WTC11 (cell line): ENCODE results near the gene IFT122. TPM values are rescaled to one million over a fixed set of nuclear protein-coding genes. Genes with fewer than 3 reads are reported as not detected.
A peak's percentile ranks its signal among the peaks of the same experiment; 100 is the strongest.

Experiments used
- AFF4 ChIP-seq: sonication (generic); formaldehyde crosslinking; IDR thresholded peaks from 2 replicates; pipeline ENCODE4 v1.8.1; 2023; ENCODE audit warnings: mild to moderate bottlenecking, missing genetic modification reagents, borderline replicate concordance
- ATF1 ChIP-seq: sonication (generic); formaldehyde crosslinking; IDR thresholded peaks from 2 replicates; pipeline ENCODE4 v1.8.1; 2023; ENCODE audit warnings: mild to moderate bottlenecking, moderate library complexity, missing genetic modification reagents
- CREB1 ChIP-seq: sonication (generic); formaldehyde crosslinking; IDR thresholded peaks from 2 replicates; pipeline ENCODE4 v1.8.0; 2023; ENCODE audit warnings: mild to moderate bottlenecking, missing genetic modification reagents
- FOXK1 ChIP-seq: sonication (generic); formaldehyde crosslinking; IDR thresholded peaks from 2 replicates; pipeline ENCODE4 v1.8.0; 2022; ENCODE audit warnings: mild to moderate bottlenecking, moderate library complexity, missing genetic modification reagents
- FOXP1 ChIP-seq: sonication (generic); formaldehyde crosslinking; IDR thresholded peaks from 2 replicates; pipeline ENCODE4 v1.8.0; 2022; ENCODE audit warnings: missing genetic modification reagents, mild to moderate bottlenecking, moderate library complexity, borderline replicate concordance
- IRF2 ChIP-seq: sonication (generic); formaldehyde crosslinking; IDR thresholded peaks from 2 replicates; pipeline ENCODE4 v1.8.0; 2022; ENCODE audit warnings: low read depth, missing genetic modification reagents, borderline replicate concordance
- NFE2L1 ChIP-seq: sonication (generic); formaldehyde crosslinking; IDR thresholded peaks from 2 replicates; pipeline ENCODE4 v1.8.1; 2023; ENCODE audit warnings: missing genetic modification reagents
- NFYB ChIP-seq: sonication (generic); formaldehyde crosslinking; conservative IDR thresholded peaks from 2 replicates; pipeline ENCODE4 v1.8.0; 2022; ENCODE audit warnings: low read depth, missing genetic modification reagents
- NR2C2 ChIP-seq: sonication (generic); formaldehyde crosslinking; IDR thresholded peaks from 2 replicates; pipeline ENCODE4 v1.8.0; 2022; ENCODE audit warnings: mild to moderate bottlenecking, missing genetic modification reagents
- PREB ChIP-seq: sonication (generic); formaldehyde crosslinking; IDR thresholded peaks from 2 replicates; pipeline ENCODE4 v1.8.1; 2022; ENCODE audit warnings: mild to moderate bottlenecking, missing genetic modification reagents, moderate library complexity, borderline replicate concordance
- TEAD1 ChIP-seq: sonication (generic); formaldehyde crosslinking; IDR thresholded peaks from 2 replicates; pipeline ENCODE4 v1.8.0; 2022; ENCODE audit warnings: mild to moderate bottlenecking, missing genetic modification reagents
- TEAD4 ChIP-seq: sonication (generic); formaldehyde crosslinking; IDR thresholded peaks from 2 replicates; pipeline ENCODE4 v1.8.0; 2022; ENCODE audit warnings: mild to moderate bottlenecking, missing genetic modification reagents
- TP53 ChIP-seq: sonication (generic); formaldehyde crosslinking; IDR thresholded peaks from 2 replicates; pipeline ENCODE4 v1.8.1; 2023; ENCODE audit warnings: mild to moderate bottlenecking, missing genetic modification reagents
- ZNF138 ChIP-seq: sonication (generic); formaldehyde crosslinking; conservative IDR thresholded peaks from 2 replicates; pipeline ENCODE4 v1.8.1; 2022; ENCODE audit warnings: mild to moderate bottlenecking, moderate library complexity, missing genetic modification reagents
- ZNF263 ChIP-seq: sonication (generic); formaldehyde crosslinking; IDR thresholded peaks from 2 replicates; pipeline ENCODE4 v1.8.1; 2022; ENCODE audit warnings: low read depth, mild to moderate bottlenecking, moderate library complexity, missing genetic modification reagents
- ZNF416 ChIP-seq: fragments of 250-450 bp; sonication (Bioruptor Pico); IDR thresholded peaks from 2 replicates; pipeline ENCODE4 v1.9.0; 2021; ENCODE audit warnings: mild to moderate bottlenecking, inconsistent platforms
- ZNF423 ChIP-seq: fragments of 250-450 bp; sonication (Bioruptor Pico); IDR thresholded peaks from 2 replicates; pipeline ENCODE4 v2.1.2; 2022; ENCODE audit warnings: mild to moderate bottlenecking, moderate library complexity
- total RNA-seq: library from RNA; stranded (reverse); gene quantifications from 3 replicates; pipeline ENCODE4 v1.2.3, GENCODE V29; 2021
- TF ChIP-seq, protein P1 (sequence below): sonication (generic); formaldehyde crosslinking; conservative IDR thresholded peaks from 2 replicates; pipeline ENCODE4 v1.8.1; 2023; ENCODE audit warnings: mild to moderate bottlenecking, low read depth, missing genetic modification reagents, moderate library complexity
- TF ChIP-seq, protein P2 (sequence below): fragments of 250-450 bp; sonication (Bioruptor Pico); IDR thresholded peaks from 2 replicates; pipeline ENCODE4 v1.9.0; 2021; ENCODE audit warnings: mild to moderate bottlenecking, borderline replicate concordance
- TF ChIP-seq, protein P3 (sequence below): sonication (generic); formaldehyde crosslinking; IDR thresholded peaks from 2 replicates; pipeline ENCODE4 v1.8.1; 2022; ENCODE audit warnings: missing genetic modification reagents, borderline replicate concordance
- TF ChIP-seq, protein P4 (sequence below): sonication (generic); formaldehyde crosslinking; IDR thresholded peaks from 2 replicates; pipeline ENCODE4 v1.8.0; 2022; ENCODE audit warnings: mild to moderate bottlenecking, missing genetic modification reagents
- TF ChIP-seq, protein P5 (sequence below): sonication (generic); formaldehyde crosslinking; conservative IDR thresholded peaks from 2 replicates; pipeline ENCODE4 v1.8.1; 2022; ENCODE audit warnings: mild to moderate bottlenecking, missing genetic modification reagents
- TF ChIP-seq, protein P6 (sequence below): sonication (generic); formaldehyde crosslinking; IDR thresholded peaks from 2 replicates; pipeline ENCODE4 v1.8.0; 2022; ENCODE audit warnings: mild to moderate bottlenecking, missing genetic modification reagents

Gene IFT122
- total RNA-seq, 1 experiment from 2014 or later = 22.8 TPM

DNA sequence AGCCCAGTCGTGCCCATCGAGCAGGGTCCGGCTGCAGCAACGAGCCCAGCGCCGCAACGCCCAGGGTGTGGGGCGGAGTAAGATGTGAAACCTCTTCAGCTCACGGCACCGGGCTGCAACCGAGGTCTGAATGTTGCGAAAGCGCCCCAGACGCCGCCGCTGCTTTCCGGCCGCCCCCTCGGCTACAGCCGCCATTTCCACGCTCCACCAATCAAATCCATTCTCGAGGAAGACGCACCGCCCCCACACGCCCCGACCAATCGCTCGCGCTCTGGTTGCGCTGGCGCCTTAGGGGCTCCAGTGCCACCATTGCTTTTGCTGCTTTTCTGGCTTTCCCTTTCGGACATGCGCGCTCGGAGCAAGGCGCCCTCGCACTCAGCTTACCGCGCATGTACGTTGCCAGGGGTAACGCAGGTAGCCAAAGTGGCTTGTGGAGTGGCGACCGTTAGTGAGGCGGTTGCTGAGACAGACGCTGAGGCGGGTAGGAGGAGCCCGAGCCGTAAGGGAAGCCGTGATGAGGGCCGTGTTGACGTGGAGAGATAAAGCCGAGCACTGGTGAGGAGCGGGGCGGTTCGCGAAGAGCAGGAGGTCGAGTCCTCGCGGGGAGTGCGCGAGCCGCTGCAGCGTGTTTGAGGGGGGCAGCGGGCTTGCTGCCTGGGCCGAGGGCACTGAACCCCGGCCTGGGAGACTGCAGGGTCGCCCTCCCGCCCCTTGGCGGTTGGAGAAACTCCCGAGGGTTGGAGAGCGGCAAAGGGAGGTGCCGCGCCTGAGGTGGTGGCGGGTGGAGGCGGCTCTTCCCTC is at the start of gene IFT122, which contains the start of gene MBD4 (continued):
- TF ChIP-seq, protein P1, sequence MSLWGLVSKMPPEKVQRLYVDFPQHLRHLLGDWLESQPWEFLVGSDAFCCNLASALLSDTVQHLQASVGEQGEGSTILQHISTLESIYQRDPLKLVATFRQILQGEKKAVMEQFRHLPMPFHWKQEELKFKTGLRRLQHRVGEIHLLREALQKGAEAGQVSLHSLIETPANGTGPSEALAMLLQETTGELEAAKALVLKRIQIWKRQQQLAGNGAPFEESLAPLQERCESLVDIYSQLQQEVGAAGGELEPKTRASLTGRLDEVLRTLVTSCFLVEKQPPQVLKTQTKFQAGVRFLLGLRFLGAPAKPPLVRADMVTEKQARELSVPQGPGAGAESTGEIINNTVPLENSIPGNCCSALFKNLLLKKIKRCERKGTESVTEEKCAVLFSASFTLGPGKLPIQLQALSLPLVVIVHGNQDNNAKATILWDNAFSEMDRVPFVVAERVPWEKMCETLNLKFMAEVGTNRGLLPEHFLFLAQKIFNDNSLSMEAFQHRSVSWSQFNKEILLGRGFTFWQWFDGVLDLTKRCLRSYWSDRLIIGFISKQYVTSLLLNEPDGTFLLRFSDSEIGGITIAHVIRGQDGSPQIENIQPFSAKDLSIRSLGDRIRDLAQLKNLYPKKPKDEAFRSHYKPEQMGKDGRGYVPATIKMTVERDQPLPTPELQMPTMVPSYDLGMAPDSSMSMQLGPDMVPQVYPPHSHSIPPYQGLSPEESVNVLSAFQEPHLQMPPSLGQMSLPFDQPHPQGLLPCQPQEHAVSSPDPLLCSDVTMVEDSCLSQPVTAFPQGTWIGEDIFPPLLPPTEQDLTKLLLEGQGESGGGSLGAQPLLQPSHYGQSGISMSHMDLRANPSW (CRISPR knock-in tag) = no peak
- TF ChIP-seq NFYB (CRISPR knock-in tag) (peak; percentile 64), TEAD1 (CRISPR knock-in tag) (no peak), CREB1 (CRISPR knock-in tag) (0 out of 2 replicates have a peak, but pooled peaks have one; percentile 36), ZNF416 (peak; percentile 58; the same call in 1 of the 2 replicates), TEAD4 (CRISPR knock-in tag) (no peak), AFF4 (no peak), ATF1 (CRISPR knock-in tag) (no peak), FOXP1 (peak; percentile 63; the same call in 1 of the 2 replicates), ZNF263 (CRISPR knock-in tag) (no peak), PREB (CRISPR knock-in tag) (no peak), NFE2L1 (CRISPR knock-in tag) (peak; percentile 72; the same call in 1 of the 2 replicates), IRF2 (CRISPR knock-in tag) (no peak), FOXK1 (CRISPR knock-in tag) (peak; percentile 94), ZNF423 (no peak), ZNF138 (CRISPR knock-in tag) (no peak), TP53 (no peak), NR2C2 (CRISPR knock-in tag) (no peak)
- TF ChIP-seq, protein P2, sequence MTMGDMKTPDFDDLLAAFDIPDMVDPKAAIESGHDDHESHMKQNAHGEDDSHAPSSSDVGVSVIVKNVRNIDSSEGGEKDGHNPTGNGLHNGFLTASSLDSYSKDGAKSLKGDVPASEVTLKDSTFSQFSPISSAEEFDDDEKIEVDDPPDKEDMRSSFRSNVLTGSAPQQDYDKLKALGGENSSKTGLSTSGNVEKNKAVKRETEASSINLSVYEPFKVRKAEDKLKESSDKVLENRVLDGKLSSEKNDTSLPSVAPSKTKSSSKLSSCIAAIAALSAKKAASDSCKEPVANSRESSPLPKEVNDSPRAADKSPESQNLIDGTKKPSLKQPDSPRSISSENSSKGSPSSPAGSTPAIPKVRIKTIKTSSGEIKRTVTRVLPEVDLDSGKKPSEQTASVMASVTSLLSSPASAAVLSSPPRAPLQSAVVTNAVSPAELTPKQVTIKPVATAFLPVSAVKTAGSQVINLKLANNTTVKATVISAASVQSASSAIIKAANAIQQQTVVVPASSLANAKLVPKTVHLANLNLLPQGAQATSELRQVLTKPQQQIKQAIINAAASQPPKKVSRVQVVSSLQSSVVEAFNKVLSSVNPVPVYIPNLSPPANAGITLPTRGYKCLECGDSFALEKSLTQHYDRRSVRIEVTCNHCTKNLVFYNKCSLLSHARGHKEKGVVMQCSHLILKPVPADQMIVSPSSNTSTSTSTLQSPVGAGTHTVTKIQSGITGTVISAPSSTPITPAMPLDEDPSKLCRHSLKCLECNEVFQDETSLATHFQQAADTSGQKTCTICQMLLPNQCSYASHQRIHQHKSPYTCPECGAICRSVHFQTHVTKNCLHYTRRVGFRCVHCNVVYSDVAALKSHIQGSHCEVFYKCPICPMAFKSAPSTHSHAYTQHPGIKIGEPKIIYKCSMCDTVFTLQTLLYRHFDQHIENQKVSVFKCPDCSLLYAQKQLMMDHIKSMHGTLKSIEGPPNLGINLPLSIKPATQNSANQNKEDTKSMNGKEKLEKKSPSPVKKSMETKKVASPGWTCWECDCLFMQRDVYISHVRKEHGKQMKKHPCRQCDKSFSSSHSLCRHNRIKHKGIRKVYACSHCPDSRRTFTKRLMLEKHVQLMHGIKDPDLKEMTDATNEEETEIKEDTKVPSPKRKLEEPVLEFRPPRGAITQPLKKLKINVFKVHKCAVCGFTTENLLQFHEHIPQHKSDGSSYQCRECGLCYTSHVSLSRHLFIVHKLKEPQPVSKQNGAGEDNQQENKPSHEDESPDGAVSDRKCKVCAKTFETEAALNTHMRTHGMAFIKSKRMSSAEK = no peak
- TF ChIP-seq, protein P3, sequence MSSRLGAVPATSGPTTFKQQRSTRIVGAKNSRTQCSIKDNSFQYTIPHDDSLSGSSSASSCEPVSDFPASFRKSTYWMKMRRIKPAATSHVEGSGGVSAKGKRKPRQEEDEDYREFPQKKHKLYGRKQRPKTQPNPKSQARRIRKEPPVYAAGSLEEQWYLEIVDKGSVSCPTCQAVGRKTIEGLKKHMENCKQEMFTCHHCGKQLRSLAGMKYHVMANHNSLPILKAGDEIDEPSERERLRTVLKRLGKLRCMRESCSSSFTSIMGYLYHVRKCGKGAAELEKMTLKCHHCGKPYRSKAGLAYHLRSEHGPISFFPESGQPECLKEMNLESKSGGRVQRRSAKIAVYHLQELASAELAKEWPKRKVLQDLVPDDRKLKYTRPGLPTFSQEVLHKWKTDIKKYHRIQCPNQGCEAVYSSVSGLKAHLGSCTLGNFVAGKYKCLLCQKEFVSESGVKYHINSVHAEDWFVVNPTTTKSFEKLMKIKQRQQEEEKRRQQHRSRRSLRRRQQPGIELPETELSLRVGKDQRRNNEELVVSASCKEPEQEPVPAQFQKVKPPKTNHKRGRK (CRISPR knock-in tag) = no peak
- TF ChIP-seq, protein P4, sequence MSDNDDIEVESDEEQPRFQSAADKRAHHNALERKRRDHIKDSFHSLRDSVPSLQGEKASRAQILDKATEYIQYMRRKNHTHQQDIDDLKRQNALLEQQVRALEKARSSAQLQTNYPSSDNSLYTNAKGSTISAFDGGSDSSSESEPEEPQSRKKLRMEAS (CRISPR knock-in tag) = peak; percentile 55
- TF ChIP-seq, protein P5, sequence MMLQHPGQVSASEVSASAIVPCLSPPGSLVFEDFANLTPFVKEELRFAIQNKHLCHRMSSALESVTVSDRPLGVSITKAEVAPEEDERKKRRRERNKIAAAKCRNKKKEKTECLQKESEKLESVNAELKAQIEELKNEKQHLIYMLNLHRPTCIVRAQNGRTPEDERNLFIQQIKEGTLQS (CRISPR knock-in tag) = no peak
- TF ChIP-seq, protein P6, sequence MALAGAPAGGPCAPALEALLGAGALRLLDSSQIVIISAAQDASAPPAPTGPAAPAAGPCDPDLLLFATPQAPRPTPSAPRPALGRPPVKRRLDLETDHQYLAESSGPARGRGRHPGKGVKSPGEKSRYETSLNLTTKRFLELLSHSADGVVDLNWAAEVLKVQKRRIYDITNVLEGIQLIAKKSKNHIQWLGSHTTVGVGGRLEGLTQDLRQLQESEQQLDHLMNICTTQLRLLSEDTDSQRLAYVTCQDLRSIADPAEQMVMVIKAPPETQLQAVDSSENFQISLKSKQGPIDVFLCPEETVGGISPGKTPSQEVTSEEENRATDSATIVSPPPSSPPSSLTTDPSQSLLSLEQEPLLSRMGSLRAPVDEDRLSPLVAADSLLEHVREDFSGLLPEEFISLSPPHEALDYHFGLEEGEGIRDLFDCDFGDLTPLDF = peak; percentile 65; the same call in 1 of the 2 replicates
